ENCODE measurements around the gene CLCN5.

GRCh38 chrX:49986058-49986457, 63.7 kb downstream of the CLCN5 start:
- TF ChIP-seq TARDBP (IDR thresholded peaks at IDR 0.05) = no peak
- TF ChIP-seq CTBP1 (IDR thresholded peaks at IDR 0.05; ENCODE audit: borderline replicate concordance) = no peak
- no peak for TF ChIP-seq NFRKB (IDR thresholded peaks at IDR 0.05)
- TF ChIP-seq SUZ12 (IDR thresholded peaks at IDR 0.05) = no peak
- TF ChIP-seq BHLHE40 (IDR thresholded peaks at IDR 0.05; ENCODE audit: borderline replicate concordance) = no peak
- TF ChIP-seq SP1 (IDR thresholded peaks at IDR 0.05) = no peak
